Keratinocyte (primary cell): ENCODE data around the gene CREB5. TPM values are rescaled to one million over a fixed set of nuclear protein-coding genes. Genes with fewer than 3 reads are reported as not detected.

Source experiments
- DNase-seq: peaks from one replicate; pipeline ENCODE4 v3.0.0-alpha.2; 2011; ENCODE audit warnings: low read depth, missing footprints, low spot score
- FAIRE-seq: peaks from 2 replicates; lab custom pipeline; 2011; peaks lifted over from hg19 to GRCh38; lab: Jason Lieb, UNC
- H2AFZ ChIP-seq: 2 replicates; pipeline ENCODE4 v1.6.0; 2012; ENCODE audit warnings: low read length, control low read depth, inconsistent platforms; ENCODE audit not compliant: control insufficient read depth
- H3K27ac ChIP-seq: 2 replicates; pipeline ENCODE4 v1.5.1; 2011; ENCODE audit warnings: low read length; ENCODE audit not compliant: control insufficient read depth, insufficient read depth
- H3K27me3 ChIP-seq: 3 replicates; pipeline ENCODE4 v1.6.0; 2011; ENCODE audit warnings: low read length; ENCODE audit not compliant: control insufficient read depth, insufficient read depth; ENCODE audit errors: extremely low read depth
- H3K36me3 ChIP-seq, 2 experiments: 2 replicates in 1 of 2; 3 replicates in 1 of 2; pipeline ENCODE4 v1.5.1; 2011; ENCODE audit warnings: low read length in 2 of 2, mild to moderate bottlenecking in 1 of 2; ENCODE audit not compliant: control insufficient read depth in 2 of 2, insufficient read depth in 2 of 2; ENCODE audit errors: extremely low read depth in 1 of 2
- H3K4me1 ChIP-seq: 3 replicates; pipeline ENCODE4 v1.5.1; 2011; ENCODE audit warnings: low read length; ENCODE audit not compliant: control insufficient read depth, insufficient read depth; ENCODE audit errors: extremely low read depth
- H3K4me2 ChIP-seq: 3 replicates; pipeline ENCODE4 v1.6.0; 2011; ENCODE audit warnings: low read depth, low read length; ENCODE audit not compliant: control insufficient read depth, insufficient read depth; ENCODE audit errors: extremely low read depth
- H3K4me3 ChIP-seq, 3 experiments: fragments of 200-600 bp in 1 of 3; sonication (generic) in 1 of 3; 2 replicates in 2 of 3; 3 replicates in 1 of 3; pipeline ENCODE4 v1.5.1; 2011 to 2016; ENCODE audit warnings: low read length in 3 of 3, mild to moderate bottlenecking in 3 of 3, control low read depth in 2 of 3, inconsistent platforms in 1 of 3, low read depth in 1 of 3, mixed read lengths in 1 of 3, mixed run types in 1 of 3, moderate library complexity in 1 of 3; ENCODE audit not compliant: control insufficient read depth in 2 of 3, insufficient read depth in 2 of 3; ENCODE audit errors: extremely low read depth in 1 of 3
- H3K79me2 ChIP-seq: 2 replicates; pipeline ENCODE4 v1.6.0; 2012; ENCODE audit warnings: low read length; ENCODE audit not compliant: control insufficient read depth, insufficient read depth
- H3K9ac ChIP-seq: 3 replicates; pipeline ENCODE4 v1.6.0; 2011; ENCODE audit warnings: low read length; ENCODE audit not compliant: control insufficient read depth, insufficient read depth; ENCODE audit errors: extremely low read depth
- H3K9me1 ChIP-seq: 3 replicates; pipeline ENCODE4 v1.6.0; 2011; ENCODE audit warnings: low read length; ENCODE audit not compliant: control insufficient read depth, insufficient read depth; ENCODE audit errors: extremely low read depth
- H3K9me3 ChIP-seq: 2 replicates; pipeline ENCODE4 v1.5.1; 2012; ENCODE audit warnings: low read depth, low read length; ENCODE audit not compliant: control insufficient read depth
- H4K20me1 ChIP-seq: 3 replicates; pipeline ENCODE4 v1.6.0; 2011; ENCODE audit warnings: low read length; ENCODE audit not compliant: control insufficient read depth, insufficient read depth; ENCODE audit errors: extremely low read depth
- CTCF ChIP-seq, 3 experiments: IDR thresholded peaks in 1 of 3; conservative IDR thresholded peaks in 1 of 3; optimal IDR thresholded peaks in 1 of 3; 2 replicates in 2 of 3; 3 replicates in 1 of 3; pipeline versions ENCODE3 to v1.5.1; 2011; ENCODE audit warnings: low read length in 3 of 3, mild to moderate bottlenecking in 3 of 3, moderate library complexity in 2 of 3, control low read depth in 1 of 3, inconsistent platforms in 1 of 3; ENCODE audit not compliant: insufficient read depth in 2 of 3; ENCODE audit errors: extremely low read depth in 1 of 3
- EZH2 ChIP-seq: IDR thresholded peaks from one replicate; pipeline ENCODE4 v1.6.1; 2012; ENCODE audit warnings: inconsistent platforms, mild to moderate bottlenecking, low read length, moderate library complexity
- dilution Hi-C: fragments of 300-500 bp; cut with MboI; formaldehyde crosslinking; loops from one replicate; pipeline ENCODE4 v1.7.0; 2020; ENCODE audit warnings: low sequenced_read_pairs; ENCODE audit not compliant: extremely low pct_ligation_motif_present
- polyA plus RNA-seq, 5 experiments: library from polyadenylated mRNA; depleted of rRNA in 3 of 5; stranded (reverse) in 3 of 5; stranded (forward) in 1 of 5; unstranded in 1 of 5; fragments of >200 nt; gene quantifications; 1 replicate in 1 of 5; 2 replicates in 3 of 5; 3 replicates in 1 of 5; pipeline versions ENCODE4 v1.2.1 to v1.2.3, GENCODE V29; 2011 to 2012; ENCODE audit warnings: missing spikeins in 2 of 5, low read depth in 1 of 5, low replicate concordance in 1 of 5

CREB5 gene
- polyA plus RNA-seq, 1 donor (not counting 4 experiments of a cell fraction or from before 2014, with no cell fraction given): 7.9 TPM

GRCh38 chr7:28836716-28837115 lies 424.4 kb downstream of the CREB5 start:
- no peaks in the 10 kb centered on the region for H3K36me3 ChIP-seq
- H3K27me3 ChIP-seq: no peaks in the 10 kb centered on the region
- H3K9me1 ChIP-seq: no peaks in the 10 kb centered on the region
- no peaks in the 10 kb centered on the region for H3K79me2 ChIP-seq
- no peak for TF ChIP-seq EZH2
- no peaks in the 10 kb centered on the region for H3K4me1 ChIP-seq
- no peaks in the 10 kb centered on the region for H4K20me1 ChIP-seq
- no peak overlapping the region for H3K27ac ChIP-seq
- H3K4me2 ChIP-seq: no peak overlapping the region
- DNase-seq: no peak
- dilution Hi-C loops: no loop called here
- H3K4me3 ChIP-seq: no peak overlapping the region
- no peak overlapping the region for H2AFZ ChIP-seq
- H3K9me3 ChIP-seq: no peaks in the 10 kb centered on the region
- no peak for FAIRE-seq
- H3K9ac ChIP-seq: no peak overlapping the region

- Histone ChIP-seq H3K9ac (no peak overlapping the region), H3K4me2 (no peak overlapping the region), H2AFZ (no peak overlapping the region), H3K27ac (no peak overlapping the region), H3K4me1 (no peaks in the 10 kb centered on the region), H3K9me1 (no peaks in the 10 kb centered on the region), H3K27me3 (no peaks in the 10 kb centered on the region), H3K4me3 (no peak overlapping the region), H3K36me3 (no peaks in the 10 kb centered on the region), H3K79me2 (no peaks in the 10 kb centered on the region), H3K9me3 (no peaks in the 10 kb centered on the region), H4K20me1 (no peaks in the 10 kb centered on the region)
- dilution Hi-C loops: no loop called here
- DNase-seq (no peak), FAIRE-seq (no peak)
- no peak for TF ChIP-seq EZH2
- no peak for TF ChIP-seq CTCF (optimal IDR thresholded peaks at IDR 0.05 in 1 of 3, IDR thresholded peaks at IDR 0.05 in 1 of 3, conservative IDR thresholded peaks at IDR 0.05 in 1 of 3; ENCODE audit: extremely low read depth in 1 of 3, insufficient read depth in 2 of 3, low read length in 3 of 3)
These were observed 424.9 kb downstream of the CREB5 start for GRCh38 chr7:28837216-28837615.

GRCh38 chr7:28840592-28840995 lies 428.3 kb downstream of the CREB5 start:
- Histone ChIP-seq H2AFZ (no peak overlapping the region), H3K4me2 (no peak overlapping the region), H3K4me3 (no peak overlapping the region), H4K20me1 (no peaks in the 10 kb centered on the region), H3K4me1 (no peaks in the 10 kb centered on the region), H3K27me3 (peaks cover 5% of the 10 kb centered on the region), H3K9me1 (no peaks in the 10 kb centered on the region), H3K9me3 (no peaks in the 10 kb centered on the region), H3K79me2 (no peaks in the 10 kb centered on the region), H3K27ac (no peak overlapping the region), H3K36me3 (no peaks in the 10 kb centered on the region), H3K9ac (no peak overlapping the region)
- dilution Hi-C loops: no loop called here
- TF ChIP-seq EZH2 (no peak), CTCF (optimal IDR thresholded peaks at IDR 0.05 in 1 of 3, IDR thresholded peaks at IDR 0.05 in 1 of 3, conservative IDR thresholded peaks at IDR 0.05 in 1 of 3; ENCODE audit: extremely low read depth in 1 of 3, insufficient read depth in 2 of 3, low read length in 3 of 3) (peak in 2 of 3 experiments; percentile 50 to 56)
- no peak for DNase-seq
- no peak for FAIRE-seq
